HepG2 (cell line): ENCODE results near the gene RABGEF1. TPM values are rescaled to one million over a fixed set of nuclear protein-coding genes. Genes with fewer than 3 reads are reported as not detected.

Experiments
- ELF3 ChIP-seq: IDR thresholded peaks from 2 replicates; pipeline ENCODE4 v1.6.1; 2016; ENCODE audit warnings: missing genetic modification reagents, missing compliant biosample characterization
- NR2F1 ChIP-seq, 2 experiments: fragments of 450-650 bp in 1 of 2; formaldehyde crosslinking in 1 of 2; IDR thresholded peaks; 2 replicates each; pipeline versions ENCODE4 v1.5.0 to v1.6.1; 2016 to 2020; ENCODE audit warnings: mild to moderate bottlenecking in 1 of 2, missing compliant biosample characterization in 1 of 2, missing genetic modification reagents in 1 of 2, moderate library complexity in 1 of 2
- RELA ChIP-seq: sonication (generic); formaldehyde crosslinking; IDR thresholded peaks from 2 replicates; pipeline ENCODE4 v1.4.0; 2020; ENCODE audit warnings: missing genetic modification reagents
- SAP130 ChIP-seq: IDR thresholded peaks from 2 replicates; pipeline ENCODE4 v1.6.1; 2016; ENCODE audit warnings: low read depth
- SP2 ChIP-seq: sonication (generic); formaldehyde crosslinking; IDR thresholded peaks from 2 replicates; pipeline ENCODE4 v1.5.1; 2020; ENCODE audit warnings: mild to moderate bottlenecking, missing genetic modification reagents
- YEATS4 ChIP-seq: sonication (generic); formaldehyde crosslinking; IDR thresholded peaks from 2 replicates; pipeline ENCODE4 v1.4.0; 2020; ENCODE audit warnings: missing genetic modification reagents, borderline replicate concordance
- ZIK1 ChIP-seq: sonication (generic); formaldehyde crosslinking; IDR thresholded peaks from 2 replicates; pipeline ENCODE4 v1.5.0; 2020; ENCODE audit warnings: mild to moderate bottlenecking, low read depth, missing genetic modification reagents, borderline replicate concordance
- ZNF468 ChIP-seq: sonication (generic); formaldehyde crosslinking; IDR thresholded peaks from 2 replicates; pipeline ENCODE4 v1.8.0; 2022; ENCODE audit warnings: mild to moderate bottlenecking, moderate library complexity, missing genetic modification reagents
- ZNF615 ChIP-seq: sonication (generic); formaldehyde crosslinking; IDR thresholded peaks from 2 replicates; pipeline ENCODE4 v1.5.0; 2020; ENCODE audit warnings: mild to moderate bottlenecking, missing genetic modification reagents, borderline replicate concordance
- ZNF652 ChIP-seq: IDR thresholded peaks from 2 replicates; pipeline ENCODE4 v1.6.1; 2016; ENCODE audit warnings: low read depth, borderline replicate concordance
- ZNF792 ChIP-seq: IDR thresholded peaks from 2 replicates; pipeline ENCODE4 v1.6.1; 2016
- polyA plus RNA-seq, 8 experiments: library from polyadenylated mRNA; depleted of rRNA in 3 of 8; stranded (reverse) in 7 of 8; unstranded in 1 of 8; fragments of >200 nt; fragmentation: Illumina TruSeq in 4 of 8; extraction: Trizol in 4 of 8; gene quantifications; 2 replicates each; pipeline versions ENCODE4 v1.2.1 to v1.2.3, GENCODE V29; 2011 to 2016; ENCODE audit warnings: low read depth in 4 of 8, missing spikeins in 1 of 8, mixed read lengths in 1 of 8; ENCODE audit not compliant: insufficient read depth in 1 of 8
- total RNA-seq, 5 experiments: library from RNA; depleted of rRNA; stranded (reverse); fragments of >200 nt; fragmentation: Illumina TruSeq; extraction: Trizol; gene quantifications; 2 replicates each; pipeline ENCODE4 v1.2.3, GENCODE V29; 2016; ENCODE audit warnings: low read depth in 1 of 5
- TF ChIP-seq, protein P1 (sequence below): sonication (generic); formaldehyde crosslinking; IDR thresholded peaks from 2 replicates; pipeline ENCODE4 v1.4.0; 2020; ENCODE audit warnings: mild to moderate bottlenecking, low read depth, missing genetic modification reagents
- TF ChIP-seq, protein P2 (sequence below): IDR thresholded peaks from 2 replicates; pipeline ENCODE4 v1.6.1; 2016; ENCODE audit warnings: missing compliant biosample characterization, missing genetic modification reagents, borderline replicate concordance
- TF ChIP-seq, protein P3 (sequence below): sonication (generic); formaldehyde crosslinking; IDR thresholded peaks from 2 replicates; pipeline ENCODE4 v1.9.0; 2021; ENCODE audit warnings: missing genetic modification reagents, borderline replicate concordance
- TF ChIP-seq, protein P4 (sequence below): sonication (generic); formaldehyde crosslinking; IDR thresholded peaks from 2 replicates; pipeline ENCODE4 v1.5.0; 2020; ENCODE audit warnings: mild to moderate bottlenecking, low read depth, missing genetic modification reagents, borderline replicate concordance
- TF ChIP-seq, protein P5 (sequence below): sonication (generic); formaldehyde crosslinking; IDR thresholded peaks from 2 replicates; pipeline ENCODE4 v1.4.0; 2020; ENCODE audit warnings: mild to moderate bottlenecking, missing genetic modification reagents

RABGEF1 gene
- total and polyA plus RNA-seq, 2 of the 13 experiments (the other 11 are each of a cell fraction or from before 2014, with no cell fraction given): 22.7 to 35.3 TPM

DNA sequence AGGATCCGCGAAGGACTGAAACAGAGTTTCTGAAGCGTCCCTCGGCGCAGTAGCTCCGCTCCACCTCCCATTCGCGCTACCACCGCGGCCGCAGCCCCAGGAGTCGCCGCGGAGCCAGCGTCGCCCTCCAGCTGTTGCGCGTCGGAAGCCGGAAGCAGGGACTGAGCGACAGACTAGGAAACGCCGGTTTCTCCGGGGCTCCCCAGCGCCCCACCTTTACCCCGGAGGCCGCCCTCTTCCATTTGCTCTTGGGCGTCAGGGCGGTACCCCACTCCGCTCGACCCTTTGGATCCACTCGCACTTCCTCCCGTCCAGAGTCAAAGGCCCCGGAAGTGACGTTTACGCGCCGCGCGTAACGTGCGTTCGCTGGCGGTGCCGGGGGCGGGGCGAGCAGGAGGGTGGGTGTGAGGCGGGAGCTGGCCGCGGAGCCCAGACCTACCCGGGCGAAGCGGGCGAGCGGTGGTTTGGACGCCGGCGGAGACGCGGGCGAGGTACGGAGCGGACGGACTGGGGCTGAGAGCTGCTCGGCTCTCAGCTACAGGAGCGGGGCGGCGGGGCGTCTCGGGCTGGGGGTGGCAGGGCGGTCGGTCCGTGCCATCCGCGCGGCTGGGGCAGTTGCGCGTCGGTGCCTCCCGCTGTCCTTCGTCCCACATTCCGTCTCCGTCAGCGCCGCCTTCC lies at the start of gene RABGEF1 (continued):
- TF ChIP-seq, protein P1, sequence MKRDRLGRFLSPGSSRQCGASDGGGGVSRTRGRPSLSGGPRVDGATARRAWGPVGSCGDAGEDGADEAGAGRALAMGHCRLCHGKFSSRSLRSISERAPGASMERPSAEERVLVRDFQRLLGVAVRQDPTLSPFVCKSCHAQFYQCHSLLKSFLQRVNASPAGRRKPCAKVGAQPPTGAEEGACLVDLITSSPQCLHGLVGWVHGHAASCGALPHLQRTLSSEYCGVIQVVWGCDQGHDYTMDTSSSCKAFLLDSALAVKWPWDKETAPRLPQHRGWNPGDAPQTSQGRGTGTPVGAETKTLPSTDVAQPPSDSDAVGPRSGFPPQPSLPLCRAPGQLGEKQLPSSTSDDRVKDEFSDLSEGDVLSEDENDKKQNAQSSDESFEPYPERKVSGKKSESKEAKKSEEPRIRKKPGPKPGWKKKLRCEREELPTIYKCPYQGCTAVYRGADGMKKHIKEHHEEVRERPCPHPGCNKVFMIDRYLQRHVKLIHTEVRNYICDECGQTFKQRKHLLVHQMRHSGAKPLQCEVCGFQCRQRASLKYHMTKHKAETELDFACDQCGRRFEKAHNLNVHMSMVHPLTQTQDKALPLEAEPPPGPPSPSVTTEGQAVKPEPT (CRISPR knock-in tag): peak; percentile 90; the same call in 1 of the 2 replicates
- TF ChIP-seq NR2F1 (CRISPR knock-in tag; IDR thresholded peaks at IDR 0.05) (no peak), ZNF615 (CRISPR knock-in tag) (no peak), ZNF792 (CRISPR knock-in tag) (peak; percentile 44; the same call in 1 of the 2 replicates), ZIK1 (CRISPR knock-in tag) (no peak), ZNF468 (CRISPR knock-in tag) (no peak), ZNF652 (CRISPR knock-in tag) (no peak), RELA (CRISPR knock-in tag) (no peak), SP2 (CRISPR knock-in tag) (peak; percentile 60), YEATS4 (CRISPR knock-in tag) (peak; percentile 64; the same call in 1 of the 2 replicates), SAP130 (peak; percentile 94), ELF3 (peak; percentile 77)
- TF ChIP-seq, protein P2, sequence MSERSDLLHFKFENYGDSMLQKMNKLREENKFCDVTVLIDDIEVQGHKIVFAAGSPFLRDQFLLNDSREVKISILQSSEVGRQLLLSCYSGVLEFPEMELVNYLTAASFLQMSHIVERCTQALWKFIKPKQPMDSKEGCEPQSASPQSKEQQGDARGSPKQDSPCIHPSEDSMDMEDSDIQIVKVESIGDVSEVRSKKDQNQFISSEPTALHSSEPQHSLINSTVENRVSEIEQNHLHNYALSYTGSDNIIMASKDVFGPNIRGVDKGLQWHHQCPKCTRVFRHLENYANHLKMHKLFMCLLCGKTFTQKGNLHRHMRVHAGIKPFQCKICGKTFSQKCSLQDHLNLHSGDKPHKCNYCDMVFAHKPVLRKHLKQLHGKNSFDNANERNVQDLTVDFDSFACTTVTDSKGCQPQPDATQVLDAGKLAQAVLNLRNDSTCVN (CRISPR knock-in tag): peak; percentile 79; the same call in 1 of the 2 replicates
- TF ChIP-seq, protein P3, sequence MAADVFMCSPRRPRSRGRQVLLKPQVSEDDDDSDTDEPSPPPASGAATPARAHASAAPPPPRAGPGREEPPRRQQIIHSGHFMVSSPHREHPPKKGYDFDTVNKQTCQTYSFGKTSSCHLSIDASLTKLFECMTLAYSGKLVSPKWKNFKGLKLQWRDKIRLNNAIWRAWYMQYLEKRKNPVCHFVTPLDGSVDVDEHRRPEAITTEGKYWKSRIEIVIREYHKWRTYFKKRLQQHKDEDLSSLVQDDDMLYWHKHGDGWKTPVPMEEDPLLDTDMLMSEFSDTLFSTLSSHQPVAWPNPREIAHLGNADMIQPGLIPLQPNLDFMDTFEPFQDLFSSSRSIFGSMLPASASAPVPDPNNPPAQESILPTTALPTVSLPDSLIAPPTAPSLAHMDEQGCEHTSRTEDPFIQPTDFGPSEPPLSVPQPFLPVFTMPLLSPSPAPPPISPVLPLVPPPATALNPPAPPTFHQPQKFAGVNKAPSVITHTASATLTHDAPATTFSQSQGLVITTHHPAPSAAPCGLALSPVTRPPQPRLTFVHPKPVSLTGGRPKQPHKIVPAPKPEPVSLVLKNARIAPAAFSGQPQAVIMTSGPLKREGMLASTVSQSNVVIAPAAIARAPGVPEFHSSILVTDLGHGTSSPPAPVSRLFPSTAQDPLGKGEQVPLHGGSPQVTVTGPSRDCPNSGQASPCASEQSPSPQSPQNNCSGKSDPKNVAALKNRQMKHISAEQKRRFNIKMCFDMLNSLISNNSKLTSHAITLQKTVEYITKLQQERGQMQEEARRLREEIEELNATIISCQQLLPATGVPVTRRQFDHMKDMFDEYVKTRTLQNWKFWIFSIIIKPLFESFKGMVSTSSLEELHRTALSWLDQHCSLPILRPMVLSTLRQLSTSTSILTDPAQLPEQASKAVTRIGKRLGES (CRISPR knock-in tag): no peak
- TF ChIP-seq, protein P4, sequence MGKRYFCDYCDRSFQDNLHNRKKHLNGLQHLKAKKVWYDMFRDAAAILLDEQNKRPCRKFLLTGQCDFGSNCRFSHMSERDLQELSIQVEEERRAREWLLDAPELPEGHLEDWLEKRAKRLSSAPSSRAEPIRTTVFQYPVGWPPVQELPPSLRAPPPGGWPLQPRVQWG: no peak
- TF ChIP-seq, protein P5, sequence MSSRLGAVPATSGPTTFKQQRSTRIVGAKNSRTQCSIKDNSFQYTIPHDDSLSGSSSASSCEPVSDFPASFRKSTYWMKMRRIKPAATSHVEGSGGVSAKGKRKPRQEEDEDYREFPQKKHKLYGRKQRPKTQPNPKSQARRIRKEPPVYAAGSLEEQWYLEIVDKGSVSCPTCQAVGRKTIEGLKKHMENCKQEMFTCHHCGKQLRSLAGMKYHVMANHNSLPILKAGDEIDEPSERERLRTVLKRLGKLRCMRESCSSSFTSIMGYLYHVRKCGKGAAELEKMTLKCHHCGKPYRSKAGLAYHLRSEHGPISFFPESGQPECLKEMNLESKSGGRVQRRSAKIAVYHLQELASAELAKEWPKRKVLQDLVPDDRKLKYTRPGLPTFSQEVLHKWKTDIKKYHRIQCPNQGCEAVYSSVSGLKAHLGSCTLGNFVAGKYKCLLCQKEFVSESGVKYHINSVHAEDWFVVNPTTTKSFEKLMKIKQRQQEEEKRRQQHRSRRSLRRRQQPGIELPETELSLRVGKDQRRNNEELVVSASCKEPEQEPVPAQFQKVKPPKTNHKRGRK (CRISPR knock-in tag): no peak
